Aortic smooth muscle cell (primary cell): ENCODE measurements around the gene PFKFB4. TPM values are rescaled to one million over a fixed set of nuclear protein-coding genes. Genes with fewer than 3 reads are reported as not detected.

Experiments
- total RNA-seq: library from RNA; depleted of rRNA; stranded (reverse); fragments of >200 nt; gene quantifications from 2 replicates; pipeline ENCODE4 v1.2.3, GENCODE V29; 2014

PFKFB4 gene
- total RNA-seq: 6.6 and 7.6 TPM in 2 replicates

DNA sequence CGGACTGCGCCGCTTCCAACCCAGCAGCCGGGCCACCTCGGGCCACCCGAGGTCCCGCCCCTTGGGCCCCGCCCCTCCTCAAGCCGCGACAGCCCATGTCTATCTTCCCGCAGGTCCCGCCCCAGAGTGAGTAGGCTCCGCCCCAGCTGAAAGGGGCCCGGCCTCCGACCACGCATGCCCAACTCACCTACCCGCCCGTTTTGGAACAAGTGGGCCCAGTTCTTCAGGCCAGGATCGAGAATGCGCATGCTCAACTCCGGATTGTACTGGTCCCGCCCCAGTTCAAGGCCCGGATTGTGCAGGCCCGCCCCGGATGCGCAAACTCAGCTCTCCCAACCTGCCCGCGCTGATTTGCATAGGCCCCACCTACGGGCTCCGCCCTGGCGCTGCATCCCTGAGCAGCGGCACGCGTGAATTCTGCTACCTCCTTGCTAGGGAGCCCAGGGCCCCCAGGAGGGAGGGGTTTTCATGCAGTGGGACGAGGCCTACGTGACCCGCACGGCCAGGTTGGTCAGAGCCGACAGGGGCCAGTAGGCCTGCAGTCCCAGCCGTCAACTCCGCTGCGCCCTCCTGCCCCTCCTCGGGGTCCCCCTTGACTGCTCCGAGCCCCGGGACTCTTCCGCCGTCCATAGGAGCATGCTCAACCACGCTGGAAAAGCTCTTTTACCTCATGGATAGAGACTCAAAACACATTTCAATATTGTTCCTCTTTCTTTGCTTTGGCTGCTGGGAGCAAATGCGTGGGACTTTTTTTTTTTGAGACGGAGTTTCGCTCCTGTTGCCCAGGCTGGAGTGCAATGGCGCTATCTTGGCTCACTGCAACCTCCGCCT lies at the start of gene PFKFB4:
Gene PFKFB4 (minus strand): TSS at position 8 of the 831 bp plus-strand sequence. CDS start 26 bp downstream, outside the sequence.

DNA sequence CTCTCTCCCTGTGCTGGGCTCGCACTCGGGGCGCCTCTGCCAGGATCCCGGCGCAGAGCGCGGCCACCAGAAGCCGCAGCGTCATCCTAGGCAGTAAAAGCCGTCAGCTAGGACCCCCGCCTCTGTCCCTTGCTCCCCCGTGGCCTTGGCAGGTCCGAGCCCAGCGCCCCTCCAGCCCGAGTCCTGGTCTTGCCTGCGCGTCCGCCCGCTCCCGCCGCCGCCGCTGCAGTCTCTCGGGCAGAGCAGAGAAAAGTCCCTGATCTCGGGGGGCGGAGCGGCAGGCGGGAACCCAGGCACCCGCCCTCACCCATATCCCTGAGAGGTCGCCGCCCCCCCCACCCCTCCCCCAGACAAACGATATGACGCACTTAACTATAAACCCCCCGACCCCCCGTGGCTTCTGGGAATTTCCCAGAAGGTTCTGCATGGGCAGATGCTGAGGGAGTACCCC lies 38.5 kb upstream of the PFKFB4 start, which contains the start of gene COL7A1:
Gene COL7A1 (minus strand): TSS at position 255 of the 451 bp plus-strand sequence. CDS start 170 bp downstream, at position 85.

DNA sequence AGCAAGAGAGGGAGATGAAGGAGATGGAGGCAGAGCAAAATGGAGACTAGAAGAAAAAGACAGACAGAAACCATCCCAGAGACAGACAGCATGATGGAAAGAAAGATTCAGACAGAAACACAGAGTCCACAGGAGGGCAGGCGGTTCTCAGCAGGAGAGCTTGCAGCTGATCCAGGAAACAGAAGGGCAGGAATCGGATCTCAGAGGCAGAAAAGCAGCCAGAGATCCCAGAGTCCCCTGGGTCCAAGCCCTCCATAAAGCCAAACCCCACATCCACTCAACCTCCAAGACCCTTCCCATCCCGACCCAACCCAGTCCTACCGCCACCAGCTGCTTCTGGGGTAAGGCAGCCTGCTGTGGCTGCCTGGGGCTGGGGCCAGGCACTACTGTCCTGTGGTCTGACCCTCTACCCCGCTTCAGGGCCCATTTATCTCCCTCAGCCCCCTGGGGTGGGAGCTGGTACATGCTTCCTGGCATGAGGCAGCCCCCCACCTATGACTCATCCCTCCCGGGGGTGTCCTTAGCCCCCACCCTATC lies 6.8 kb upstream of the PFKFB4 start, which contains the start of gene UCN2:
Gene UCN2 (minus strand): TSS at position 400 of the 537 bp plus-strand sequence. CDS start 657 bp downstream, outside the sequence.

DNA sequence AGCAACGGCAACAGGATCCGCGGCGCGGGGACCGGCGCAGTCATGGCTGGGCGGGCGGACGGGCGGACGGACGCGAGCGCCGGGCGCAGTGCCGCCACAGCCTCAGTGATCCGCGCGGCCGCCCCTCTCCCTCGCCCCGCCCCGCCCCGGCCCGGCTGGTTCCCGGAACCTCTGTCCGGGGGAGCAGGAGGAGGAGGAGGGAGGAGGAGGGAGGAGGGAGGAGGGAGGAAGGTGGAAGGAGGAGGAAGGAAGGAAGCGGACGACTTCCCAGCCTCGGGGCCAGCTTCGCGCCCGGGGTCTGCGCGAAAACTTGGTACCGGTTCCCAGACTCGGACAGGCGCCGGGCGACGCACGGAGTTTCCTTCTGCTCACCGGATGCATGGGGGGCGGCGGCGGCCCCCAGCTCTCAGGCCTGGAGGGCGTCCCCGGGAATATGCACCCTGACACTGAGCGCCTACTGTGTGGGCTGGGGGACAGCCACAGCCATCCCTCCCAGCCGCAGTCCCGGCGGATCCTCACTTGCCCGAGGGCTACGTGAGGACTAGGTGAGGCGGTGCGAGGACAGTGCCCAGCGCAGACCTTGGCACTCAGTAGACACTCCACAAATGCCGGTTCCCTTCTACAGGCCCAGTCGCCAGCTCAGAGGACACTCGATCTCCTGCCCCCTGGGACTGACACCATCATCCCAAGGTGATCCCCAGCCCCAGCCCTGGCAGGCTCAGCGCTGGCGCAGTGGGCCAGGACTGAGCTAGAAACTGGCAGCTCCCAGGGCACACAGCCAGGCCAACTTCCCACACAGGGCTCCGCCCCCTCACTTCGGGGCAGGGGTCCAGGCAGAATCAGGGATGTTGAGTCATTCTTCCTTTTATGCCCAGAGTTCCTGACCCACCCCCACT lies 52.3 kb downstream of the PFKFB4 start, which contains the start of gene SHISA5:
Gene SHISA5 (minus strand): TSS at position 124 of the 896 bp plus-strand sequence. CDS start 80 bp downstream, at position 44.

Other genes with a start within 250 kb of the PFKFB4 start
- not detected in 2 replicates for gene SPINK8, start 223.1 kb downstream of the PFKFB4 start, total RNA-seq
- not detected in 2 replicates for gene FBXW12, start 184.6 kb downstream of the PFKFB4 start, total RNA-seq
- 14.1 and 15.9 TPM in 2 replicates for gene PLXNB1, start 126.7 kb downstream of the PFKFB4 start, total RNA-seq
- gene CCDC51, start 116.7 kb downstream of the PFKFB4 start, total RNA-seq: 14.0 and 16.5 TPM in 2 replicates
- gene TMA7, start 116.5 kb downstream of the PFKFB4 start, total RNA-seq: 392 and 433 TPM in 2 replicates
- 4.5 and 7.0 TPM in 2 replicates for gene ATRIP, start 110.1 kb downstream of the PFKFB4 start, total RNA-seq
- 119 and 120 TPM in 2 replicates for gene SHISA5, start 52.6 kb downstream of the PFKFB4 start, total RNA-seq
- gene UCN2, start 7.0 kb upstream of the PFKFB4 start, total RNA-seq: 0.19 and 0.26 TPM in 2 replicates
- gene COL7A1, start 38.5 kb upstream of the PFKFB4 start, total RNA-seq: 5.4 and 6.0 TPM in 2 replicates
- 235 and 284 TPM in 2 replicates for gene UQCRC1, start 52.8 kb upstream of the PFKFB4 start, total RNA-seq
- not detected in 2 replicates for gene TMEM89, start 65.0 kb upstream of the PFKFB4 start, total RNA-seq
- gene SLC26A6, start 78.7 kb upstream of the PFKFB4 start, total RNA-seq: 11.9 and 16.8 TPM in 2 replicates
- gene CELSR3, start 106.1 kb upstream of the PFKFB4 start, total RNA-seq: 0.37 and 0.66 TPM in 2 replicates
- 9.2 and 12.3 TPM in 2 replicates for gene NCKIPSD, start 129.1 kb upstream of the PFKFB4 start, total RNA-seq
- 33.7 and 49.6 TPM in 2 replicates for gene IP6K2, start 160.4 kb upstream of the PFKFB4 start, total RNA-seq